Measurements from ENCODE around the gene DHX8. TPM values are rescaled to one million over a fixed set of nuclear protein-coding genes. Genes with fewer than 3 reads are reported as not detected.
"Not testable (repeated sequence)": the region's sequence is repeated elsewhere in the genome, so short reads cannot be mapped to it uniquely, and the experiment has no call there.

Gene DHX8
- total RNA-seq, 1 experiment from 2014 or later: 34.5 TPM

DNA sequence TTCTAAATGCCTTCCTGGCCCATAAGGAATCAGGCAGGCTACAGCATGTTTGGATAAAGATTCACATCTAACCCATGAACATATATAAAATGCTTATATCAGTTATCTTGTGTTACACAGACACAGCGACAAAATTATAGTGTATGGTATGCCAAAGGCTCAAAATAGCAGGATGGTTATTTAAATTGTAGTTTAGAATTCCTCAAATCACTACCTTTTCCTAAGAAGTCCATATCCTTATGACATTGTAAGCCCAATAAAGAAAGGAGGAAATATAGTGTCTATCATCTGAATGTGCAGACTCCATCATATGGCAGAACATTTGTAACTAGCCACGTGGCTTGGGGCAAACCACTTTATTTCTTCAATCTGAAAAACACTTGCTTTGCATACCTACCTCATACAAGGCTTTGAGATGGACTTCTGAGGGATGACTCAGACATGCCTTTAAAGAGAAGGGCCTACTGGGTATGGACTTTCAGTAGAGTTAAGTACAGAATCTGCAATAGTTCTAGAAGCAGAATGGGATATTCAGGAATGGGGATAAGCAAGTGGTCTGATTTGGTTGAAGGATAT is 12.1 kb upstream of the DHX8 start:
- ATAC-seq (no peak), DNase-seq (no peak)
- no peaks in the 10 kb centered on the region for H3K36me3 ChIP-seq (ENCODE audit: low read depth, low read length)
- intact Hi-C loops (cut with micrococcal nuclease): no loop called here
- ChIA-PET CTCF (no interaction called here), POLR2A (ENCODE audit: unreplicated experiment) (no interaction called here)
- no TSS peak for BruUV-seq (replicated peaks)
- no peak overlapping the region for H3K4me3 ChIP-seq (ENCODE audit: low read length)
- peaks cover 21% of the 10 kb centered on the region for H3K4me1 ChIP-seq (ENCODE audit: insufficient read depth, low read length)
- H3K9me3 ChIP-seq (ENCODE audit: low read length): no peaks in the 10 kb centered on the region
- no peak overlapping the region for H3K9ac ChIP-seq (ENCODE audit: low read length)
- H3K79me2 ChIP-seq (ENCODE audit: low read length): no peaks in the 10 kb centered on the region
- no peak overlapping the region for H3K4me2 ChIP-seq (ENCODE audit: low read length)
- TF ChIP-seq EZH2phosphoT487 (IDR thresholded peaks at IDR 0.05; ENCODE audit: borderline replicate concordance, low read length) (no peak), EZH2 (IDR thresholded peaks at IDR 0.05; ENCODE audit: low read length, unreplicated experiment) (no peak)
- TF ChIP-seq, protein P1, sequence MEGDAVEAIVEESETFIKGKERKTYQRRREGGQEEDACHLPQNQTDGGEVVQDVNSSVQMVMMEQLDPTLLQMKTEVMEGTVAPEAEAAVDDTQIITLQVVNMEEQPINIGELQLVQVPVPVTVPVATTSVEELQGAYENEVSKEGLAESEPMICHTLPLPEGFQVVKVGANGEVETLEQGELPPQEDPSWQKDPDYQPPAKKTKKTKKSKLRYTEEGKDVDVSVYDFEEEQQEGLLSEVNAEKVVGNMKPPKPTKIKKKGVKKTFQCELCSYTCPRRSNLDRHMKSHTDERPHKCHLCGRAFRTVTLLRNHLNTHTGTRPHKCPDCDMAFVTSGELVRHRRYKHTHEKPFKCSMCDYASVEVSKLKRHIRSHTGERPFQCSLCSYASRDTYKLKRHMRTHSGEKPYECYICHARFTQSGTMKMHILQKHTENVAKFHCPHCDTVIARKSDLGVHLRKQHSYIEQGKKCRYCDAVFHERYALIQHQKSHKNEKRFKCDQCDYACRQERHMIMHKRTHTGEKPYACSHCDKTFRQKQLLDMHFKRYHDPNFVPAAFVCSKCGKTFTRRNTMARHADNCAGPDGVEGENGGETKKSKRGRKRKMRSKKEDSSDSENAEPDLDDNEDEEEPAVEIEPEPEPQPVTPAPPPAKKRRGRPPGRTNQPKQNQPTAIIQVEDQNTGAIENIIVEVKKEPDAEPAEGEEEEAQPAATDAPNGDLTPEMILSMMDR (conservative IDR thresholded peaks at IDR 0.05; ENCODE audit: low read depth, low read length): no peak
- peaks cover 5% of the 10 kb centered on the region for H3F3A ChIP-seq (ENCODE audit: low read length, unreplicated experiment)
- no peaks in the 10 kb centered on the region for H3K9me2 ChIP-seq (replicated peaks; ENCODE audit: low read length)
- H4K20me1 ChIP-seq (ENCODE audit: low read length): no peaks in the 10 kb centered on the region
- H3K27ac ChIP-seq (ENCODE audit: low read length): no peak overlapping the region
- no peak overlapping the region for H2AFZ ChIP-seq (ENCODE audit: low read length)
- H3K27me3 ChIP-seq (ENCODE audit: low read length): no peaks in the 10 kb centered on the region

DNA sequence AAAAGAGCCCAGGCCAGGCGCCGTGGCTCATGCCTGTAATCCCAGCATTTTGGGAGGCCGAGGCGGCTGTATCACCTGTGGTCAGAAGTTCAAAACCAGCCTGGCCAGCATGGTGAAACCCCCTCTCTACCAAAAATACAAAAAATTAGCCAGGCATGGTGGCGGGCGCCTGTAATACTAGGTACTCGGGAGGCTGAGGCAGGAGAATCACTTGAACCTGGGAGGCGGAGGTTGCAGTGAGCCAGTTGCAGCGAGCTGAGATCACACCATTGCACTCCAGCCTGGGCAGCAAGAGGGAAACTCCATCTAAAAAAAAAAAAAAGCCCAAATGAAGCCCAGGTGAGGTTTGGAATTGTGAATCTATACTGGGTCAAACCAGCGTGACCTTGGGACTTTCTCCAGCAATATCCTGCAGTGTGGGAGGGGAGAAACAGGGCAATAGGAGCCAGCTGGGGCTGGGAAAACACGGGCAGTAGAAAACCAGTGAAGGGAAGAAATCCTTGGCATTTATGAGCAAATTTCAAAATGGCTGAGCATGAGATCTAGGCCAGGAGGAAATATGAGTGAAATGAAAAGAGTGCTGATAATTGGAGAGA is 8.2 kb upstream of the DHX8 start:
- POLR2A ChIA-PET (ENCODE audit: unreplicated experiment): no interaction called here
- Histone ChIP-seq H3F3A (ENCODE audit: low read length, unreplicated experiment) (no peaks in the 10 kb centered on the region), H3K9me2 (replicated peaks; ENCODE audit: low read length) (no peaks in the 10 kb centered on the region), H3K79me2 (ENCODE audit: low read length) (no peaks in the 10 kb centered on the region), H2AFZ (ENCODE audit: low read length) (no peak overlapping the region), H3K36me3 (ENCODE audit: low read depth, low read length) (no peaks in the 10 kb centered on the region), H3K9ac (ENCODE audit: low read length) (no peak overlapping the region), H3K4me3 (ENCODE audit: low read length) (no peak overlapping the region), H4K20me1 (ENCODE audit: low read length) (no peaks in the 10 kb centered on the region), H3K9me3 (ENCODE audit: low read length) (no peaks in the 10 kb centered on the region), H3K4me1 (ENCODE audit: insufficient read depth, low read length) (no peaks in the 10 kb centered on the region), H3K4me2 (ENCODE audit: low read length) (no peak overlapping the region), H3K27ac (ENCODE audit: low read length) (no peak overlapping the region), H3K27me3 (ENCODE audit: low read length) (no peaks in the 10 kb centered on the region)
- intact Hi-C loops (cut with micrococcal nuclease): no loop called here
- no peak for ATAC-seq
- TF ChIP-seq EZH2 (IDR thresholded peaks at IDR 0.05; ENCODE audit: low read length, unreplicated experiment) (no peak), EZH2phosphoT487 (IDR thresholded peaks at IDR 0.05; ENCODE audit: borderline replicate concordance, low read length) (no peak)
- TF ChIP-seq, protein P1 (conservative IDR thresholded peaks at IDR 0.05; ENCODE audit: low read depth, low read length): no peak
- BruUV-seq (replicated peaks): no TSS peak
- no peak for DNase-seq
- CTCF ChIA-PET: no interaction called here

DNA sequence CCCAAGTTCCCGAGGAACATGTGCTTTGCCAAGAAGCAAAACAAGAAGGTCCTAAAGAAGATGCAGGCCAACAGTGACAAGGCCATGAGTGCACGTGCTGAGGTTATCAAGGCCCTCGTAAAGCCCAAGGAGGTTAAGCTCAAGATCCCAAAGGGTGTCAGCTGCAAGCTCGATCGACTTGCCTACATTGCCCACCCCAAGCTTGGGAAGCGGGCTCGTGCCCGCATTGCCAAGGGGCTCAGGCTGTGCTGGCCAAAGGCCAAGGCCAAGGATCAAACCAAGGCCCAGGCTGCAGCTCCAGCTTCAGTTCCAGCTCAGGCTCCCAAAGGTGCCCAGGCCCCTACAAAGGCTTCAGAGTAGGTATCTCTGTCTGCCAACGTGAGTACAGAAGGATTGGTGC is 7.5 kb upstream of the DHX8 start:
- intact Hi-C loops (cut with micrococcal nuclease); H3F3A ChIP-seq (ENCODE audit: low read length, unreplicated experiment); H3K79me2 ChIP-seq (ENCODE audit: low read length); H3K9me2 ChIP-seq (replicated peaks; ENCODE audit: low read length); H3K4me3 ChIP-seq (ENCODE audit: low read length); H3K9me3 ChIP-seq (ENCODE audit: low read length); CTCF ChIA-PET; H3K9ac ChIP-seq (ENCODE audit: low read length); H3K4me2 ChIP-seq (ENCODE audit: low read length); H4K20me1 ChIP-seq (ENCODE audit: low read length); H3K27ac ChIP-seq (ENCODE audit: low read length); POLR2A ChIA-PET (ENCODE audit: unreplicated experiment); DNase-seq; H2AFZ ChIP-seq (ENCODE audit: low read length); ATAC-seq; BruUV-seq (replicated peaks); H3K27me3 ChIP-seq (ENCODE audit: low read length); H3K36me3 ChIP-seq (ENCODE audit: low read depth, low read length); H3K4me1 ChIP-seq (ENCODE audit: insufficient read depth, low read length): not testable (repeated sequence)
